HG03439 (cell line): ENCODE measurements around the gene DQX1.

Source experiments
- ATAC-seq: cut with Tn5 transposase; IDR thresholded peaks from one replicate; pipeline ENCODE4 v1.9.1; 2021; ENCODE audit warnings: mild to moderate bottlenecking, moderate library complexity; ENCODE audit not compliant: unreplicated experiment

DQX1 gene

DNA sequence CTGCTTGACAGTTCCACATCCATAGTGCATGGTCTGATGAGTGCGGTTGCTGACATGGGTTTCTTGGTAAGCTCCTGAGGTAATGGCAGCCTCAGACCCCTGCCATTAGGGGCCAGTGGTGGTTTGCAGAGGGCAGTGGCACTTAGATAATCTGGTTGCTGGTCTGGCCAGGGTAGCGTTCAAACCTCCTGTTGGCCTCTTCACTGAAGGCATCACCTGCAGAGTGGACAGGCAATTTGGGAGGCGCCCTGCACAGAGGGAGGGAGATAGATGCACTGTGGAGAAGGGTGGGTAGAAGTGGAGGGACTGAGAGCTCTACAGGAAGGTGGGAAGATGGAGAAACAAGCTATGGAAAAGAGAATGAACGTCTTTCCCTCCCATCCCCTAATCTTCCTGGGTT lies 7.4 kb upstream of the DQX1 start:
- no peak for ATAC-seq

GRCh38 chr2:74532222-74532621 lies 6.2 kb upstream of the DQX1 start:
- no peak for ATAC-seq

DNA sequence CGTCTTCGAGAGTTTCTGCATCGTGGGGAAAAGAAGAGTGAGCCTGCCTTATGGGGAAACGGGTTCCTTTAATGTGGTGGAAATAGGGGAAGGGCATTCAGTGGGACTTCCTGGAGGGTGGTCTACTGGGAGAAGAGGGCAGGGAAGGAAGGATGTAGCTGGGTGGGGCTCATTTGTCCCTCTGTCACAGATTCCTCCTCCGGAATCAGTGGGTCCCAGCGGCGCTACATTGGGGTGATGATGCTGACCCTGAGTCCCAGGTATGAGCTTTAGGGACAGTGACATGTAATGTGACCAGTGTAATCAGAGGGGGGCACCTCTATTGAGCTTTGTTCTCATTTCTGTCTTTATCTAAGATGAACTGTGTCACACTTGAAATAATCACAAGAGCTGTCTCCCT lies 5.6 kb upstream of the DQX1 start:
- ATAC-seq: no peak

DNA sequence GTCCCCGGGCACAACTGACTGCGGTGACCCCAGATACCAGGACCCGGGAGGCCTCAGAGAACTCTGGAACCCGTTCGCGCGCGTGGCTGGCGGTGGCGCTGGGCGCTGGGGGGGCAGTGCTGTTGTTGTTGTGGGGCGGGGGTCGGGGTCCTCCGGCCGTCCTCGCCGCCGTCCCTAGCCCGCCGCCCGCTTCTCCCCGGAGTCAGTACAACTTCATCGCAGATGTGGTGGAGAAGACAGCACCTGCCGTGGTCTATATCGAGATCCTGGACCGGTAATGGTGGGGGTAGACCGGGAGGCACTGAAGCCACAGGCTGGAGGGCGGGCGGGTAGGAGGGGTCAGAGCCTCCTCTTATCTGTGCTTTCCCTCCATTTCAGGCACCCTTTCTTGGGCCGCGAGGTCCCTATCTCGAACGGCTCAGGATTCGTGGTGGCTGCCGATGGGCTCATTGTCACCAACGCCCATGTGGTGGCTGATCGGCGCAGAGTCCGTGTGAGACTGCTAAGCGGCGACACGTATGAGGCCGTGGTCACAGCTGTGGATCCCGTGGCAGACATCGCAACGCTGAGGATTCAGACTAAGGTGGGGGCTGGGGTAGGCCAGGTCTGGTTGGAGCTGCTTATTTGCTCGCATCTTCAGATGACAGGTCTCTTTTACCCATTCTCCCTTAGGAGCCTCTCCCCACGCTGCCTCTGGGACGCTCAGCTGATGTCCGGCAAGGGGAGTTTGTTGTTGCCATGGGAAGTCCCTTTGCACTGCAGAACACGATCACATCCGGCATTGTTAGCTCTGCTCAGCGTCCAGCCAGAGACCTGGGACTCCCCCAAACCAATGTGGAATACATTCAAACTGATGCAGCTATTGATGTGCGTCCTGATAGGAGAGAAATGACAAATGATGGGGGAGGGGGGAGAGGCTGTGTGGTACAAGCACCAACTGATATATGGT lies 4.5 kb upstream of the DQX1 start:
- ATAC-seq: peak; percentile 24

GRCh38 chr2:74529357-74530238 lies 3.6 kb upstream of the DQX1 start, which contains the start of the genes AUP1 and HTRA2:
AUP1 (minus strand) TSS chr2:74529706; CDS start chr2:74529629, 77 bp downstream.
HTRA2 (plus strand) TSS chr2:74529933; CDS start chr2:74530007, 74 bp downstream.
- peak; percentile 81 for ATAC-seq

DNA sequence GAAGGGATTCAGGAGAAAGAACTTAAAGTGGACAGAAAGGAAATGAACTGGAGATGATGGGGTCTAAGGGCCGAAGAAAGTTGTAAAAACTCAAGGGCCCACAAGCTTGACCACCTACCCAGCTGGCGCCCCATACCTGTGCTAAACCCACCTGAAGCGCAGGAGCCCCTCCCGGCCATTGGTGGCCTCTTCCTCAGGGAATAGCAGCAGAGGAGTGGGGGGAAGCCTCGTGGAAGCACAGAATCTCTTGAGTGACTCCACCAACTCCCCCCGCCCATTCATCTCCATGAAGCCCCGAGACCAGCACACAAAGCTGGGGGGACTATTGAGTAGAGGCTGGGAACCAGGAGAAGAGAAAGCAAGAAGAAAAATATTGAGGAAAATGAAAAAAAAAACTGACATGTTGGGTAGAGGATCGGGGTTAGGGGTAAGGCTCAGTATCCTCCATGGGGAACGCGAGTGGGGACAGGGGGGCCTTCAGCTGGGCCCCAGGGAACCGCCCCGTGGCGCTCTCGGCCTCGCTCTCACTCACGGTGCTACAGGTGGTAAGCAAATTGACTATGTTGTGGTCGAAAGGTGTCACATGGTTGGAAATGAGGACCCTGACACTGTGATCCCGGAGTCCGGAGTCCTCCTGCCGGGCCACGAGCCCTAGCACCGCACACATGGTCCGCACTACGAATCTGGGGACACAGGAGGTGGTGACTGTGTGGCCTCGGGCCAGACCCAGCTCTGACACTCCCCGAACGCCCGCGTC lies 2.7 kb upstream of the DQX1 start:
- ATAC-seq: peak; percentile 15

DNA sequence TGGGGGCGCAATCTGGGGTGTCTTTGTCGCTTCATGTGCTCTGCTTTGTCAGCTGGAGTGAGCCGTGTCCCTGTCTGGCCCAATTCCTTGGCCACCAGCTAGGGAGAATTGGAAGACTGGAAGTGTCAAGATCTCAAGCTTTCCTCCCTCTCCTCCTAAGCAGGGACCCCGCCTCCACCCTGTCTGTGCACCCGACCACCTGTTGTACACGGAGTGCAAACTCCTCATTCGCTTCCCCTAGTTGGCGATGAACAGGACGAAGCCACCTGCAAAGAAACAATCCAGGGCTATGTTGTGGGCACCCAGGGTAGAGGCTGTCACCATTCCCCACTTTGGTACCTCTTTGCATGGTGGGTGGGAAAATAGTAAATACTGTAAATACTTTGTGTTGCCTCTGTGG lies 1.7 kb upstream of the DQX1 start:
- no peak for ATAC-seq

DNA sequence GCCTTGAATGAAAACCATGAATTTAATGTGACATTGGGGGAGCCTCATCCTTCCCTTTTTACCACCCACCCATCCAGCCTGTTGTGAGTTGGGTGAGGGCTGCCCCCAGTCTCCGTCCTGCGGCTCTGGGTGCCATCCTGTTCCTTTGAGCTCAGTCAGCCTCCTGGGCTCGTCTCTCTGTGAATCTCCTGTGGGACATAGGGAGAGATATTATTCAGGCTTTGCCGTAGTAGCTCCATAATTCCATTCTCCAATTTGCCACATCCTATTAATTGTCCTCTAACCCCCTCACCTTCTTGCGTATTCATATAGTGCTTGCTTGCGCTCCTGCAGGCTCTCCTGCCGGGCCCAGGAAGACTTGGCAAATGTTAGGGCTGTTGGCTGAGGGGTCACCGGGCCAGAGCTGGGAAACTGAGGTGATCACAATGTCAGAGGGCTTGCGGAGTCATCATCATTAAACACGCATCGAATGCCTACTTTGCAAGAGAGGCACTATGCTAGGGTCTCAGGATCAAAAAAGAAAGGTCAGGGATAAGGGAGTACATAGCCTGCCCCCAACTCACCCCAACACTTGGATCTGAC lies 709 bp upstream of the DQX1 start:
- no peak for ATAC-seq

DNA sequence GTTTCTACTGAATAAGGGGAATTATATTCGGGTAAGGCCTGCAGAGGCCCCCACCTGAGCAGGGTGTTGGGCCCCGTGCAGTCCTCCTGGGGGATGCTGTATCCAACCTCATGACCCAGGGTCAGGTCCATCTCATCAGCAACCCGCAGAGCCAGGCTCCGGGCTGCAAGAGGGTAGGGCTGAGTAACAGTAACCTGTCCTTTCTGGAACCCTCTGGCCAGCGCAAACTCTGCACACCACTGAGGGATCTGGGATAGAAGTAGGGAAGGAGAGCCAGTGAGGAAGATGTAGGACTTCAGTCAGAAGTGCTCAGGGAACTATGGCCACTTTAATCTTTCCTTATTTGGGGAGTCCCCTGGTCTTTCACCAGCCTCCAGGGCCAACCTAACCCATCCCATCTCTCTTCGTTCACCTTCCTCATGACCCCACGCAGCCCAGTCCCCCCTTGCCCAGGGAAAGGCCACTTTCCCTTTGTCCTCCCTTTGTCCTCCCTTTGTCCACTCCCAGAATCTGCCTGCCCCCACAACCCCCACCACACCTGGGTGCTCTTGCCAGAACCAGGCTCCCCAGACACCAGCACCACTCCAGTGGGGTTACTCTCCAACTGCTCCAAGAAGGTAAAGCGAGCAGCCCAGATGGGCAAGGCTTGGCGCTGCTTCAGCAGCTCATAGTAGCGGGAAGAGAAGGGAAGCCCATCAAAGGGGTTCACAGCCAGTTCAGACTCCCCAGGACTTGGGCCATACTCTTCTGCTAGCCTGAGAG lies 895 bp downstream of the DQX1 start:
- no peak for ATAC-seq

- ATAC-seq: no peak
These were observed 2.0 kb downstream of the DQX1 start for GRCh38 chr2:74524005-74524404.

DNA sequence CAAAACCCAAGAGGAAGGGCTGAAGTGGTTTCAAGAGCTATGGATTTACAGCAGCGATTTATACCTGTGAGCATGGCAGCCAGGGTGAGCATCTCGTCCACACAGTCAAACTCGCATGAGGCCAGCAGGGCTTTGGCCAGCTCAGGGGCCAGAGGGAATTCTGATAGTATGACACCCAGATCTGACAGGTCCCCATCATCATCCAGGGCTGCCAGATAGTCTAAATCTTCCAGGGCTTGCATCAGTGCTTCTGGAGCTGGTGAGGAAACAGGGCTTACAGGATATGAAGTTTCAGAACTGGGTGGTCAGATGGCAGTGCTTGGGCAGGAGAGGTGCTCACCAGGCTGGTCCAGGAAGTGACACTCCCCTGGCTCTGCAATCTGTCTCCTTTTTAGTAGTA lies 3.5 kb downstream of the DQX1 start:
- no peak for ATAC-seq

GRCh38 chr2:74516650-74517049 lies 9.4 kb downstream of the DQX1 start:
- no peak for ATAC-seq

DNA sequence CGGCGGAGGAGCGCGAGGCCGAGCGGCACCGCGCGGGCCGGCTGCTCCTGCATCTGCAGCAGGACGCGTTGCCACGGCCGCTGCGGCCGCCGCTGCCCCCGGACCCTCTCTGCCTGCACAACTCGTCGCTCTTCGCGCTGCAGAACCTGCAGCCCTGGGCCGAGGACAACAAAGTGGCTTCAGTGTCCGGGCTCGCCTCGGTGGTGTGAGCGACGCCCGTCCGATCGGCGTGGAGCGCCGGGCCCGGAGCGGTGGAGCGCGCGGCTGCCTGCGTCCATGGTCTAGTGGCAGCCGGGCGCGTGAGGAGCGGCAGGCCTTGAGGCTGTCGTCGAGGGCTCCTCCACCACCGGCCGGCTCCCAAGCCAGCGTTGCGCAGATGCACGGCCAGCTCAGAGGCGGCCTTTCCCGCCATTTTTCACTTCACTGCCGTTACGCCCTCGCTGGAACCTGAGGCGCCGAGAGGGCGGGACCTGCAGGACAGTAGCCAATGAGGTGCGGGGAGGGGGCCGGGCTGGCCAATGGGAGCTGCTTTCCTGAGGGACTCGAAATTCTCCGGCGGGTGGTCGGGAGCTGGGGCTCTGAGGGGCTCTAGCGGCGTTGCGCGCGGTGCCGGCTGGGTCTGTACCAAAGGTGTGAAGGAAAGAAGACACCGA lies 9.9 kb downstream of the DQX1 start:
- no peak for ATAC-seq

- ATAC-seq: no peak
These were observed 10.6 kb downstream of the DQX1 start for GRCh38 chr2:74515271-74515980.

DNA sequence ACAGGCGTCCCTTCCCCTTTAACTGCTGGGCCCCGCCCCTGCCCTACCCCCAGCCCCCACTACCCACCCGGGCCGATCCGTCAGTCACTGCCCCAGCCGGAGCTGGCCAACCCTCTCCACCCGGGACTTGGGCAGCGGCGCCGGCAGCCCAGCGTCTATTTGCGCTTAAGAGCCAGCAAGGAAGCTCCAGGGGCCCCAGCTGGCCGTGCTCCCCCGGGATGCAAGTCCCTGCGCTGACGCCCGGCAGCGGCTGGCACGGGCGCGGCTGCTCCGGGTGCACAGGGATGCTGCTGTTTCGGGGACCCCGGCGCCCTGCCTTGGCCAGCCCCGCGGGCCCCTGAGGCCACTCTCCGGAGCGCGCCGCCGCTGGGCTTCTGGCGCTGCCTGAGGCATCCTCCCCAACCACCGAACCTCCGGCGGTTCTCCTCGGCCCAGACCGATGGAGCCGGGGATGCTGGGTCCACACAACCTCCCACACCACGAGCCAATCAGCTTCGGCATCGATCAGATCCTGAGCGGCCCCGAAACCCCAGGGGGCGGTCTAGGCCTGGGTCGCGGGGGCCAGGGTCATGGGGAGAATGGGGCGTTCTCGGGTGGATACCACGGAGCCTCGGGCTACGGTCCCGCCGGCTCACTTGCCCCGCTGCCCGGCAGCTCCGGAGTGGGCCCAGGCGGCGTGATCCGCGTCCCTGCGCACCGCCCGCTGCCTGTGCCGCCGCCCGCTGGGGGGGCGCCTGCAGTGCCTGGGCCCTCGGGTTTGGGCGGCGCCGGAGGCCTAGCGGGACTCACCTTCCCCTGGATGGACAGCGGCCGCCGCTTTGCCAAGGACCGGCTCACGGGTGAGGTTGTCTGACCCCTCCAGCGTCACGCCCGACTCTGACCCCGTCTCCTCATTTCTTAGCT lies 11.4 kb downstream of the DQX1 start, which contains the start of gene TLX2:
TSS of gene TLX2 (plus strand) at position 83 of the 903 bp plus-strand sequence. CDS start at position 440, 357 bp downstream.
- no peak for ATAC-seq

DNA sequence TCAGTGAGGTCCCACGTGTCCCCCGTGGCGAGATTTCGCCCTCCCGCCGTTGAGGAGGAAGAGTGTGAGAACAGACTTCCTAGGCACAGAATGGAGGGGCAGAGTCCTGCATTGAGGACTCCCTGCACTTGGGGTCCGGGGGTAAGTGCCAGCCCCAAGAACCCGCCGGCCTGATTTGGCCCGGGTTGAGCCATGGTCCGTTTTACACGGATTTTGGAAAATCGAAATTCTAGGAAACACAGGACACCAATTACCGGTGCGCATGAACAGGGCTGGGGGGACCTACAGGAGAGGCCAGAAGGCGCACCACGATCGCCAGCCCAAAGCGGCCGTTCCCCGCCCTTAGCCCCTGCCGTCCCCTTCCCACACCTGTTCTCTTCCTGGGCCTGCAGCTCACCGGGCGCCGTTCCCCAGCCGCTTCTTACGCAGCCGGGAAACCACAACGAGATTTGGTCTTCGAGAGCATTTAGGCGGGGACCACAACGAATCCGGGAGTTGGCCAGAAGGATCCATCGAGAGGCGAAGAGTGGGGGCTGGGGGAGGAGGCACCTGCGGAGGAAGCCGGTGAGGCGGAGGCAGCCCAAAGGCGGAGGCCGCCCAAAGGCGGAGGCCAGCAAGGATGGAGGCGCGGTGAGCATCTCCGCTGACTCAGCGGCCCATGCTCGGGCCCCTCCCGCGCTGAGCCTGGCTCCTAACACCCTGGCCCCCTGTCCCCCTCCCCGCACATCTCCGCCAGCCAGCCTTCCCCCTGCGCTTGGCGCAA lies 12.2 kb downstream of the DQX1 start:
- ATAC-seq: no peak
